Coronary artery (tissue), 2 donors: Measurements from ENCODE around the gene RGMA.
A peak's percentile ranks its signal among the peaks of the same experiment; 100 is the strongest.

Source experiments
- DNase-seq: peaks from one replicate; pipeline ENCODE4 v3.0.0-alpha.2; 2017; ENCODE audit warnings: low spot score
- H3K27ac ChIP-seq, 2 donors: fragments of 200-600 bp; sonication (generic); one replicate each; pipeline ENCODE4 v1.5.1; 2016 to 2019
- H3K4me3 ChIP-seq: fragments of 200-600 bp; sonication (generic); 2 replicates; pipeline ENCODE4 v1.5.1; 2016; ENCODE audit warnings: mild to moderate bottlenecking, moderate library complexity
- CTCF ChIP-seq: fragments of 200-600 bp; sonication (generic); IDR thresholded peaks from one replicate; pipeline ENCODE4 v1.5.1; 2019; ENCODE audit warnings: antibody characterized with exemption

The RGMA gene

GRCh38 chr15:93027413-93027812, 61.6 kb downstream of the RGMA start:
- TF ChIP-seq CTCF: no peak
- Histone ChIP-seq H3K27ac (peak overlapping the region; percentile 86 to 95), H3K4me3 (no peak overlapping the region)
- DNase-seq: no peak

GRCh38 chr15:93026380-93026817, 62.6 kb downstream of the RGMA start:
- Histone ChIP-seq H3K4me3 (no peak overlapping the region), H3K27ac (peak overlapping the region; percentile 86 to 95)
- TF ChIP-seq CTCF: no peak
- DNase-seq: no peak

GRCh38 chr15:93025625-93025982, 63.4 kb downstream of the RGMA start:
- Histone ChIP-seq H3K4me3 (no peak overlapping the region), H3K27ac (peak overlapping the region; percentile 1 to 30)
- TF ChIP-seq CTCF: no peak
- no peak for DNase-seq

- Histone ChIP-seq H3K4me3 (no peak overlapping the region), H3K27ac (peak overlapping the region; percentile 1 to 30)
- DNase-seq: no peak
- TF ChIP-seq CTCF: no peak
Observed at GRCh38 chr15:93024716-93025624, 64.0 kb downstream of the RGMA start.

- H3K27ac ChIP-seq: no peak overlapping the region
- no peak overlapping the region for H3K4me3 ChIP-seq
- DNase-seq: no peak
- TF ChIP-seq CTCF: no peak
Observed at GRCh38 chr15:93024293-93024692, 64.7 kb downstream of the RGMA start.

GRCh38 chr15:93020976-93021772, 67.8 kb downstream of the RGMA start:
- DNase-seq: no peak
- no peak for TF ChIP-seq CTCF
- no peak overlapping the region for H3K27ac ChIP-seq
- H3K4me3 ChIP-seq: no peak overlapping the region
